HS-5 (cell line): ENCODE measurements around the gene OR8K5.
"Not testable (repeated sequence)": the region's sequence is repeated elsewhere in the genome, so short reads cannot be mapped to it uniquely, and the experiment has no call there.

Experiments used
- DNase-seq: peaks from one replicate; pipeline ENCODE4 v3.0.0-alpha.2; 2012; ENCODE audit warnings: low read depth

The OR8K5 gene

GRCh38 chr11:56160217-56160616 is at the start of gene OR8K5:
OR8K5 (minus strand) TSS chr11:56160317; CDS start chr11:56160317, 0 bp downstream.
- no peak for DNase-seq

- no peak for DNase-seq
These were observed 47.7 kb upstream of the OR8K5 start for GRCh38 chr11:56207790-56208189.

- no peak for DNase-seq
These were observed 37.2 kb upstream of the OR8K5 start for GRCh38 chr11:56197367-56197766.

GRCh38 chr11:56196705-56197104 is 36.6 kb upstream of the OR8K5 start:
- no peak for DNase-seq

GRCh38 chr11:56188602-56189001 is 28.5 kb upstream of the OR8K5 start:
- DNase-seq = no peak

GRCh38 chr11:56183459-56183858 is 23.3 kb upstream of the OR8K5 start:
- DNase-seq = no peak

- DNase-seq = no peak
These were observed 16.2 kb upstream of the OR8K5 start, which contains the start of gene OR5J2 for GRCh38 chr11:56176318-56176717. OR5J2 (plus strand) TSS chr11:56176618; CDS start chr11:56176618, 0 bp downstream.

GRCh38 chr11:56172256-56172830 is 12.2 kb upstream of the OR8K5 start:
- DNase-seq = no peak

GRCh38 chr11:56163804-56164203 is 3.7 kb upstream of the OR8K5 start:
- DNase-seq = no peak

- no peak for DNase-seq
These were observed 7.8 kb downstream of the OR8K5 start for GRCh38 chr11:56152333-56152732.

GRCh38 chr11:56151376-56151775 is 8.7 kb downstream of the OR8K5 start:
- DNase-seq = no peak

GRCh38 chr11:56143681-56144080 is 16.4 kb downstream of the OR8K5 start:
- not testable (repeated sequence) for DNase-seq

GRCh38 chr11:56140151-56140661 is 19.9 kb downstream of the OR8K5 start, which contains the start of gene OR8J3:
OR8J3 (minus strand) TSS chr11:56140201; CDS start chr11:56137718, 2,483 bp downstream.
- no peak for DNase-seq

GRCh38 chr11:56122073-56122472 is 38.0 kb downstream of the OR8K5 start, which contains the start of gene OR8H3:
OR8H3 (plus strand) TSS chr11:56122373; CDS start chr11:56122373, 0 bp downstream.
- DNase-seq = no peak
